ENCODE data around the gene UNC93A. TPM values are rescaled to one million over a fixed set of nuclear protein-coding genes. Genes with fewer than 3 reads are reported as not detected.
"Not testable (repeated sequence)": the region's sequence is repeated elsewhere in the genome, so short reads cannot be mapped to it uniquely, and the experiment has no call there.

UNC93A gene
- total RNA-seq, 1 experiment from 2014 or later = not detected

- DNase-seq = peak; percentile 87
- peak; percentile 90 for TF ChIP-seq CTCF (IDR thresholded peaks at IDR 0.05; ENCODE audit: unreplicated experiment)
- CTCF ChIA-PET = interaction anchor here (0.7 to 2.2 kb wide), 7 partner anchors 9 to 167 kb away, joined by 4 to 12 read pairs (median 9); partner anchors contain the start of gene UNC93A
- Mint-ChIP-seq H3K27ac (ENCODE audit: unreplicated experiment) (no peak overlapping the region), H3K27me3 (ENCODE audit: unreplicated experiment) (peaks cover 54% of the 10 kb centered on the region), H3K9me3 (ENCODE audit: low read depth, unreplicated experiment) (no peaks in the 10 kb centered on the region), H3K4me3 (ENCODE audit: low read depth, unreplicated experiment) (peak overlapping the region; percentile 74), H3K36me3 (ENCODE audit: insufficient read depth, unreplicated experiment) (peaks cover 5% of the 10 kb centered on the region), H3K4me1 (ENCODE audit: low read depth, unreplicated experiment) (peaks cover 13% of the 10 kb centered on the region)
- intact Hi-C loops (cut with micrococcal nuclease; ENCODE audit: unreplicated experiment) = loop anchor here (5.0 kb wide), 2 partner anchors 59 to 129 kb away; partner anchors contain the start of gene UNC93A
- no TSS peak for BruUV-seq (replicated peaks)
Measured at GRCh38 chr6:167350731-167351655, 59.9 kb downstream of the UNC93A start.

GRCh38 chr6:167351656-167352345 is 60.7 kb downstream of the UNC93A start:
- H3K4me3 Mint-ChIP-seq (ENCODE audit: low read depth, unreplicated experiment) = peak overlapping the region; percentile 74
- peaks cover 13% of the 10 kb centered on the region for H3K4me1 Mint-ChIP-seq (ENCODE audit: low read depth, unreplicated experiment)
- CTCF ChIA-PET = interaction anchor here (0.7 to 2.2 kb wide), 5 partner anchors 10 to 166 kb away, joined by 4 to 12 read pairs (median 4); partner anchors contain the start of gene UNC93A
- H3K27ac Mint-ChIP-seq (ENCODE audit: unreplicated experiment) = no peak overlapping the region
- no TSS peak for BruUV-seq (replicated peaks)
- DNase-seq = no peak
- H3K9me3 Mint-ChIP-seq (ENCODE audit: low read depth, unreplicated experiment) = no peaks in the 10 kb centered on the region
- no peak for TF ChIP-seq CTCF (IDR thresholded peaks at IDR 0.05; ENCODE audit: unreplicated experiment)
- H3K27me3 Mint-ChIP-seq (ENCODE audit: unreplicated experiment) = peaks cover 54% of the 10 kb centered on the region
- peaks cover 5% of the 10 kb centered on the region for H3K36me3 Mint-ChIP-seq (ENCODE audit: insufficient read depth, unreplicated experiment)
- intact Hi-C loops (cut with micrococcal nuclease; ENCODE audit: unreplicated experiment) = loop anchor here (5.0 kb wide), 2 partner anchors 60 to 130 kb away; partner anchors contain the start of gene UNC93A

- CTCF ChIA-PET = no interaction called here
- Mint-ChIP-seq H3K9me3 (ENCODE audit: low read depth, unreplicated experiment) (no peaks in the 10 kb centered on the region), H3K36me3 (ENCODE audit: insufficient read depth, unreplicated experiment) (no peaks in the 10 kb centered on the region), H3K27me3 (ENCODE audit: unreplicated experiment) (peaks cover 57% of the 10 kb centered on the region), H3K4me3 (ENCODE audit: low read depth, unreplicated experiment) (no peak overlapping the region), H3K4me1 (ENCODE audit: low read depth, unreplicated experiment) (no peaks in the 10 kb centered on the region), H3K27ac (ENCODE audit: unreplicated experiment) (no peak overlapping the region)
- intact Hi-C loops (cut with micrococcal nuclease; ENCODE audit: unreplicated experiment) = no loop called here
- no peak for DNase-seq
- BruUV-seq (replicated peaks) = no TSS peak
- no peak for TF ChIP-seq CTCF (IDR thresholded peaks at IDR 0.05; ENCODE audit: unreplicated experiment)
Measured at GRCh38 chr6:167356874-167357273, 65.8 kb downstream of the UNC93A start.

- BruUV-seq (replicated peaks); DNase-seq; H3K36me3 Mint-ChIP-seq (ENCODE audit: insufficient read depth, unreplicated experiment); CTCF ChIA-PET; intact Hi-C loops (cut with micrococcal nuclease; ENCODE audit: unreplicated experiment); H3K27ac Mint-ChIP-seq (ENCODE audit: unreplicated experiment); H3K4me1 Mint-ChIP-seq (ENCODE audit: low read depth, unreplicated experiment); H3K9me3 Mint-ChIP-seq (ENCODE audit: low read depth, unreplicated experiment); H3K4me3 Mint-ChIP-seq (ENCODE audit: low read depth, unreplicated experiment): not testable (repeated sequence)
- peaks cover 62% of the 10 kb centered on the region for H3K27me3 Mint-ChIP-seq (ENCODE audit: unreplicated experiment)
Measured at GRCh38 chr6:167358394-167358793, 67.3 kb downstream of the UNC93A start.

GRCh38 chr6:167361170-167361569 is 70.1 kb downstream of the UNC93A start:
- BruUV-seq (replicated peaks); H3K36me3 Mint-ChIP-seq (ENCODE audit: insufficient read depth, unreplicated experiment); intact Hi-C loops (cut with micrococcal nuclease; ENCODE audit: unreplicated experiment); H3K27ac Mint-ChIP-seq (ENCODE audit: unreplicated experiment); H3K9me3 Mint-ChIP-seq (ENCODE audit: low read depth, unreplicated experiment); H3K4me3 Mint-ChIP-seq (ENCODE audit: low read depth, unreplicated experiment); DNase-seq; CTCF ChIA-PET; H3K4me1 Mint-ChIP-seq (ENCODE audit: low read depth, unreplicated experiment): not testable (repeated sequence)
- H3K27me3 Mint-ChIP-seq (ENCODE audit: unreplicated experiment) = peaks cover 72% of the 10 kb centered on the region

All from Calu3 (cell line).